ENCODE measurements around the gene ELK4. TPM values are rescaled to one million over a fixed set of nuclear protein-coding genes. Genes with fewer than 3 reads are reported as not detected.
"Not testable (repeated sequence)": the region's sequence is repeated elsewhere in the genome, so short reads cannot be mapped to it uniquely, and the experiment has no call there.

ELK4 gene
- total and polyA plus RNA-seq, 8 donors, result 23.6 to 69.9 (median 26.9) TPM

GRCh38 chr1:205636732-205637131 is 4.9 kb upstream of the ELK4 start:
- intact Hi-C loops (cut with DNase I), result loop anchor here in 1 of 2 donors (5.0 kb wide), 1 partner anchor 44 kb away; no protein-coding TSS in a partner anchor
- DNase-seq, result no peak

GRCh38 chr1:205636138-205636530 is 4.3 kb upstream of the ELK4 start:
- not testable (repeated sequence) for H3K4me1 ChIP-seq, H3K9me3 ChIP-seq, H3K4me3 ChIP-seq, ATAC-seq, H3K27me3 ChIP-seq, H3K27ac ChIP-seq, DNase-seq, H3K36me3 ChIP-seq
- intact Hi-C loops (cut with DNase I), result loop anchor here in 1 of 2 donors (5.0 kb wide), 1 partner anchor 44 kb away; no protein-coding TSS in a partner anchor

More at GRCh38 chr1:205636732-205637131, 4.9 kb upstream of the ELK4 start:
- Histone ChIP-seq H3K4me1 (peaks cover 0 to 10% of the 10 kb centered on the region in 2 donors), H3K27me3 (no peaks in the 10 kb centered on the region), H3K27ac (peak overlapping the region in 1 of 2 donors; percentile 44), H3K4me3 (no peak overlapping the region), H3K9me3 (no peaks in the 10 kb centered on the region), H3K36me3 (no peaks in the 10 kb centered on the region)
- no peak for TF ChIP-seq CTCF (IDR thresholded peaks at IDR 0.05)
- ATAC-seq, result no peak

GRCh38 chr1:205633421-205633976 is 1.7 kb upstream of the ELK4 start:
- intact Hi-C loops (cut with DNase I), result no loop called here
- ATAC-seq, result no peak
- H3K27ac ChIP-seq, result no peak overlapping the region

GRCh38 chr1:205632669-205633169 is 908 bp upstream of the ELK4 start:
- DNase-seq (no peak), ATAC-seq (peak; percentile 3)
- Histone ChIP-seq H3K9me3 (no peaks in the 10 kb centered on the region), H3K4me3 (peak overlapping the region; percentile 52 to 68), H3K36me3 (no peaks in the 10 kb centered on the region), H3K4me1 (peaks cover 10 to 39% of the 10 kb centered on the region in 2 donors), H3K27me3 (no peaks in the 10 kb centered on the region), H3K27ac (peak overlapping the region; percentile 87 to 93)
- TF ChIP-seq CTCF (IDR thresholded peaks at IDR 0.05), result no peak
- intact Hi-C loops (cut with DNase I), result no loop called here

More at GRCh38 chr1:205633421-205633976, 1.7 kb upstream of the ELK4 start:
- Histone ChIP-seq H3K4me1 (peaks cover 10 to 33% of the 10 kb centered on the region in 2 donors), H3K4me3 (no peak overlapping the region), H3K36me3 (no peaks in the 10 kb centered on the region), H3K27me3 (no peaks in the 10 kb centered on the region), H3K9me3 (no peaks in the 10 kb centered on the region)
- no peak for DNase-seq
- TF ChIP-seq CTCF (IDR thresholded peaks at IDR 0.05), result no peak

- TF ChIP-seq CTCF (IDR thresholded peaks at IDR 0.05), result no peak
- ATAC-seq (peak; percentile 74), DNase-seq (peak; percentile 62 to 84 (median 79))
- H3K9me3 ChIP-seq, result no peaks in the 10 kb centered on the region
- peak overlapping the region; percentile 87 to 93 for H3K27ac ChIP-seq
- intact Hi-C loops (cut with DNase I), result no loop called here
- peak overlapping the region; percentile 52 to 68 for H3K4me3 ChIP-seq
- H3K36me3 ChIP-seq, result no peaks in the 10 kb centered on the region
- H3K4me1 ChIP-seq, result peaks cover 10 to 53% of the 10 kb centered on the region in 2 donors
- no peaks in the 10 kb centered on the region for H3K27me3 ChIP-seq
Measured at GRCh38 chr1:205631010-205631767, 622 bp downstream of the ELK4 start.

All from left lung (tissue), 10 donors.